ENCODE results near the gene CDIPT. TPM values are rescaled to one million over a fixed set of nuclear protein-coding genes. Genes with fewer than 3 reads are reported as not detected.
"Not testable (repeated sequence)": the region's sequence is repeated elsewhere in the genome, so short reads cannot be mapped to it uniquely, and the experiment has no call there.

Gene CDIPT, protein sequence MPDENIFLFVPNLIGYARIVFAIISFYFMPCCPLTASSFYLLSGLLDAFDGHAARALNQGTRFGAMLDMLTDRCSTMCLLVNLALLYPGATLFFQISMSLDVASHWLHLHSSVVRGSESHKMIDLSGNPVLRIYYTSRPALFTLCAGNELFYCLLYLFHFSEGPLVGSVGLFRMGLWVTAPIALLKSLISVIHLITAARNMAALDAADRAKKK
- total RNA-seq: 52.1 and 89.6 TPM in 2 replicates

DNA sequence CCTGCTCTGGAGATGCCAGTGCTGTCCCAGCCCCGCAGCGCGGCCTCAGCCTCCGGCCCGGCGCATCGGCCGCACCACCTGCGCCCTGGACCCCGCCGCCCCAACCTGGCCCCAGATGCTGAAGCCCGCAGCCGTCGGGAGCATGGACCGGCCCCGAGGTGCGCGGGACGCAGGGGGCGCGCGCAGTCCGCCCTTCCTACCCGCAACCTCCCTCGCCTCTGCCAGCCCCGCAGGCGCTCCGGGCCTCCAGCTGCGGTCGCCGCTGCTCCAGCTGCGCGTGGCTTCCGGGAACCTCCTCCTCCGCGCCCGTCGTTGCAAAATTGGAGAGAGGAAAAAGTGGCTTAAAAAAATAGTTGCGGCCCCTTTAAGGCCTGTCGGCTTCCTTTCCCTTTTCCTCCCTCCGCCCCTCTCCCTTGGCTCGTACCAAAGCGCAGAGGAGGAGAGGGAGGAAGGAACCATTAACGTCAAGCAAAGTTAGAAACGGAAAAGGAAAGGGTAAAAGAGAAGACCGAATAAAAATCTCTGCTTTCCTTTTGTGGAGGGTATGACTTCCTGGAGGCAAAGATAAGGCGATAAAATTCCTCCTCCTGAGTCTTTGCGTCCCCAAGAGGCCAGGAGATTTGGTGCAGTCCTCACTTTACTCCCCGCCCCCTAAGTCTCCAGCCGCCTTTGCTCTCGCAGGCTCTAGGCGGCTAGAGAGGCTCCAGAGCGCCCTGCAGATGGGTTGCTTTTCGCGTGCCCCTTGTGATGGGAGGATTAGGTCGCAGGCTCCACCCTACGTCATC, at the start of gene CDIPT:
Gene CDIPT, minus strand, starts transcription at position 343 of the 785 bp plus-strand sequence. CDS start 369 bp downstream, outside the sequence.
- peak; percentile 95 to 98 for DNase-seq (ENCODE audit: low read depth in 2 of 2)

DNA sequence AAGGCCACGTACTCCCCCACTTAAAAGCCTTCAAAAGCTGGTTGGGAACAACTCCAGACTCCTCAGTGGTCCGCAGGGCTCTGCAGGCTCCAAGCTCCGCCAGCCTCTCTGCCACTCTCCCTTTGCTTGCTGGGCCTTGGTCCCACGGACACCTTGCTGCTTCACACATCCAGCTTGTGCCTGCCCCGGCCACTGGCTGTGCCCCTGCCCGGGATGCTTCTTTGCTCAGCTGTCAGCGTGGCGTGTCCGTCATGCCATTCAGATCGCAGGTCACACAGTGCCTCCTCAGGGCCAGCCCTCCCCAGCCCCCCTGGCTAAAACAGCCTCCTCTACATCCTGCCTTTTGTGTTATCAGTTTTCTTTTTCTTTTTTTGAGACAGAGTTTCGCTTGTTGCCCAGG, 49.1 kb upstream of the CDIPT start:
- no peak for DNase-seq (ENCODE audit: low read depth in 2 of 2)

DNA sequence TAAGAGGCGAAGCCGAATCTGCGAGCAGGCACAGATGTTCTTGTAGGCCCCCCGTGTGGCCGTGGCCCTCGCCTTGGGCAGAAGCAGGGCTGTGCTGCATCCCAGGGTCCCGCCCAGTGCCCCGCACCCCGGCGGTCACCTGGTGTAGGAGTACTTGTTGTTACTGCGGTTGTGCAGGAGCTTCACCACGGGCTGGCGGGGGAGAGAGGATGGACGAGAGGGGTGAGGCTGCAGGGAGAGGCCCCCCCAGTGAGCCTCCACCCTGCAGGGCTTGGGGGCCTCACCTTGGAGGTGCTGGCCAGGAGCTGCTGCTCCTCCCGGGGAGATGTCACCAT, 48.6 kb upstream of the CDIPT start:
- DNase-seq (ENCODE audit: low read depth in 2 of 2): no peak

DNA sequence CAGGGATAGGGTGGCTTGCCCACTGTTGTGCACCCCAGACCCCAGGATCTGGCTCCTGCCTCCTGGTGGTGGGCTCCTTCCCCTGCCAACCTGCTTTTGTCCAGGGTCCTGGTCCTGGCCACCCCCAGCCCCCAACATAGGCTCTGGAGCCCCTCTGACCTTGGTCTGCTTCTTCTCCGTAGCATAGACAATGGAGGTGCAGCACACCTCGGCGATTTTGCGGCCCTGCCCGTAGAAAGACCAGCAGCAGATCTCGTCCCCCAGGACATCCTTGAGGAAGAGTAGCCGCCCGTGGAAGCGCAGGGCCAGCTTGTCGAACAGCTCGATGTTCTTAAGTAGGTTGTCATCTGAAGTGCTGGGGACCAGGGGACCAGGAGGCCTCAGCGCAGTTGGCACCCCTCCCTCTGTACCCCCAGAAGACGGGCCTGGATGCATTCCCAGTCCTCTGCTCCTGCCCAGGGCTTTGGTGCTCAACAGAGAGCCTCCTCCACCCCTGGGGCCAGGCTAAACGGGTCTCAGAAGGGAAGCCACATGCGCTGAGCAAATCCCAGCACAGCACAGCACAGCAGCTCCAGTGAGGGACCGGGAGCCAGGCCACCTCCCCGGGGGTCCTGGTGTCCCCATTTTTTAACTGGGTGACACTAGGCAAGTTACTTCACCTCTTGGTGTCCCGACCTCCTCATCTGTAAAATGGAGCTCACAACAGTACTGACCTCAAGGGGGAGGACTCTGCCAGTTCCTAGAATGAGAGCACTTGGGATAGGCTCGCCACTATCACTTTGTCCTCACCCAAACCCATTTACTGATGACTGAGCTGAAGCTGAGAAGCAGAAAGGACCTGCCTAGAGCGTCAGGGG, 48.0 kb upstream of the CDIPT start:
- no peak for DNase-seq (ENCODE audit: low read depth in 2 of 2)

DNA sequence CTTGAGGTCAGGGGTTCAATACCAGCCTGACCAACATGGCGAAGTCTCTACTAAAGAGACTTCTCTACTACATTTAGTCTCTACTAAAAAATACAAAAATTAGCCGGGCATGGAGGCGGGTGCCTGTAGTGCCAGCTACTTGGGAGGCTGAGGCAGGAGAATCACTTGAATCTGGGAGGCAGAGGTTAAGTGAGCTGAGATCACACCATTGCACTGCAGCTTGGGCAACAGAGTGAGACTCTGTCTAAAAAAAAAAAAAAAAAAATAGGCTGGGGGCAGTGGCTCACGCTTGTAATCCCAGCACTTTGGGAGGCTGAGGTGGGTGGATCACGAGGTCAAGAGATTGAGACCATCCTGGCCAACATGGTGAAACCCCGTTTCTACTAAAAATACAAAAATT, 46.8 kb upstream of the CDIPT start:
- not testable (repeated sequence) for DNase-seq (ENCODE audit: low read depth in 2 of 2)

DNA sequence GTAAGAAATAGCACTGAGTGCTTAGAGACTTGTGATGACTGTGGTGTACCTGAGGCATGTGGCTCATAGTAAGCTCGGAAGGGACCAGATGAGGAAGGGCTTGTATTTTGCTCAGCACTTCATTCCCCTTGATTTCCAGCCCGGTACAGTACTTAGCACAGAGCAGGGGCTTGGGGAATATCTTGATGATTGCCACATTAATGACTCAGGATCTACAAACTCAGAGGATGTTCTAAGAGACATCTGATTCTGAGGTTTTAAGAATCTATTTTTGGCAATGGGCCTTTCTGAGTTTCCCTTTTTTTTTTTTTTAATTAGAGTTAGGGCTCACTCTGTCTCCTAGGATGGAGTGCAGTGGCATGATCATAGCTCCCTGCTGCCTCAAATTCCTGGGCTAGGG, 46.4 kb upstream of the CDIPT start:
- no peak for DNase-seq (ENCODE audit: low read depth in 2 of 2)

DNA sequence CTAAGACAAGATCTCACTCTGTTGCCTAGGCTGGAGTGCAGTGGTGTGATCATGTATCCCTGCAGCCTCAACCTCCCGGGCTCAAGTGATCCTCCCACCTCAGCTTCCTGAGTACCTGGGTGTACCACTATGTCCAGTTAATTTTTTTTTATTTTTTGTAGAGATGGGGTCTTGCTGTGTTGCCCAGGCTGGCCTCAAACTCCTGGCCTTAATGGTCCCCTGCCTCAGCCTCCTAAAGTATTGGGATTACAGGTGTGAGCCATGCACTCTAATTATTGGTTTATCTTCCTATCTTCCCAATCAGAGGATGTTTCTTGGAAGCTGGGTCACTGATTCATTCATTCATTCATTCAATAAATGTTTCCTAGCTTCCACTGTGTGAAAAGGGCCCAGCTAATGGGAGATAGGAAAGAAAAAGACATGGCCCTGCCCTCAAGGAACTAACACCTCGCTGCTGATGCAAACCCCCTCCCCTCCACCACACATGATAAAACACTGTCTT, 45.7 kb upstream of the CDIPT start:
- no peak for DNase-seq (ENCODE audit: low read depth in 2 of 2)

DNA sequence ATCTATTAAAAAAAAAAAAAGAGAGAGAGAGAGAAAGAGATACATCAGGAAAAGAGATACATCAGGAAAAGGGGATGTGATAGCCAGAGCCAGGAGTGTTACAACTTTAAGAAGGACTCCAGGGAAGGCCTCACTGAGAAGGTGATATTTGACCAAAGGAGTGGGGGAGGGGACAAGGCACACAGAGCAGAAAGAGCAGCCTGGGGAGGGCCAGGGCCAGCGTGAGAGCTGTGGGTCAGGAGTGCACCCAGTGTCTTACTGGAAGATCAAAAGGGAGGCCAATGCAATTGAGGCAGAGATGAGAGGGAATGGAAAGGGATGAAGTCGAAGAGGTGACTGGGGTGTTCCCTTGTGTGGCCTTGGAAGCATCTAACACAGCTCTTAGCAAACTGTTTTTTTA, 44.9 kb upstream of the CDIPT start:
- DNase-seq (ENCODE audit: low read depth in 2 of 2): no peak

DNA sequence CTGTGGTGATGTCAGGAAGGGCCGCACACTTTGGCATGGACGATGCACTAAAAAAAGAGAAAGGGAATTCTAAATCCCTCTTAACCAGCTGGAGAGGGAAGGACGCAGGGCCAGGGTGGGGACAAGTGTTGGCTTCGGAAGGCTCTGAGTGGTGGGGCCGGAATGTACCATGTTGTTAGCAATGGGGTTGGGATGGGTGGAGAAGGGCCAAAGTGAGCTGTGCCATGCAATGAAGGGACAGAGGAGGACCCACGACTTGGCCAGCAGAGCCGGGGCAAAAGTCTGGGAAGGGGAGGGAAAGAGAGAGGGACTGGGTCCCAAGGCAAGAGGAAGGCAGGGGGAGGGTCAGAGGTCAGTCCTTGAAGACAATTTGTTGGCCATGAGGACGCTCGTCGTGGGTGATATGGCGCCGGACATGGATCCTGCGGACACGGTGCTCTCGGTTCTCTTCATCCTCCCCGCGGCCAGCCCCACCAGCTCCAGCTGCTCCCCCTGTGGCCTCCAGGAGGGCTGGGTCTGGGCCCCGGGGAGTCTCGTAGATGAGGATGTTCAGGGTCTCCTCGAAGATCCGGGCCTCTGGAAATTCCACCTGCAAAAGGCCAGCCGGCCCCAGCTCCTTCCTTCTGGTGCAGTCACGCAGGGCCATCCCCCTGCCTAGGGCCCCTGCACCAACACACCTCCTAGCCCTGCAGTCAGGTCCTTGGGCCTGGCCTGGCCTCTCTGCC, 43.7 kb upstream of the CDIPT start:
- no peak for DNase-seq (ENCODE audit: low read depth in 2 of 2)

DNA sequence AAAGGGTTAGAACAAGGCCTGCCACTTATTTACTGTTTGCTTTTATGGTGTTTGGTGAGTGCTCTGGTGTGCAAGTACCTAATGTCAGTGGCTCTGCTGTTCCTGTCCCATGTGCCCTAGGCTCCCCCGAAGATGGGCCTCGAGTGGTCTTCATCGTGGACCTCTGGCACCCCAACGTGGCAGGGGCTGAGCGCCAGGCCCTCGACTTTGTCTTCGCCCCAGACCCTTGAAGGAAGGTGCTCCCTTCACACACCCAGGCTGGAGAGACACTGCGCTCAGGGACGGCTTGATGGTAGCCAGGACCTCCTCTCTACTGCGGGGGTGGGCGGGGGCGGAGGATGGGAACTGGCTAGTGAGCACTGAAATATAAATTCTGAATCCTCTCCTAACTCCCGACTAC, 42.6 kb upstream of the CDIPT start:
- DNase-seq (ENCODE audit: low read depth in 2 of 2): no peak

DNA sequence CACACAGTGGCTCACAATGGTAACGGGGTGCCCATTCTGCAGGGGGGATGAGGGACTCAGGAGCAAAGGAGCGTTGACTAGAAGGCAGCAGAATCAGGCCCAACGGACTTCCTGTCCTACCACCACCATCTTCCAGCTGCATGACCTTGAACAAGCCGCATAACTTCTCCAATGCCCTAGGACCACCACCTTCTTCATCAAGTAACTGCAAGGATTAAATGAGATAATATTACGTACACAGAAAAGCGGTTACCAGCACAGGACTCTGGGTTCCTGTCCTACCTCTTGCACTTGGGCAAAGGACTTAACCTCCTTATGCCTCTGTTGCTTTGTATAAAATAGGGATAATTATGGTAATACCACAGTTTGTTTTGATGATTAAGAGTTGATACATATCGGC, 41.9 kb upstream of the CDIPT start:
- DNase-seq (ENCODE audit: low read depth in 2 of 2): no peak

DNA sequence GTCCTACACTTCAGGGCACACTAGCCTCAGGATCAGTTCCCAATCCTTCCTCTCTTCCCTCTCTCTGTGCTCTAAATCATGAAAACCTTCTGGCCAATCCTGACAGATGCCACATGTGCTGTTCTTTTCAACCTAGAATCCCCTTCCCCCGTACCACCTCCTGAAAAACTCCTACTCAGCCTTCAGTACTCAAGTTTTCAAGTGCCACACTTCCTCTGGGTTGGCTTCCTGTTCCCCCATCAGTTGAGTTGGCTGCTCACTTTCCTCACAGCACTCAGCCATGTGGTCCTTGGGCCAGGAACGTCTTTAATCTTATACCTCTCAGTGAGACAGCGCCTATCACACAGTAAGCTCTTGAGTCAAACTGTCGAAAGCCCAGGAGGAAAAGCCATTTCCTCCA, 40.6 kb upstream of the CDIPT start:
- no peak for DNase-seq (ENCODE audit: low read depth in 2 of 2)

DNA sequence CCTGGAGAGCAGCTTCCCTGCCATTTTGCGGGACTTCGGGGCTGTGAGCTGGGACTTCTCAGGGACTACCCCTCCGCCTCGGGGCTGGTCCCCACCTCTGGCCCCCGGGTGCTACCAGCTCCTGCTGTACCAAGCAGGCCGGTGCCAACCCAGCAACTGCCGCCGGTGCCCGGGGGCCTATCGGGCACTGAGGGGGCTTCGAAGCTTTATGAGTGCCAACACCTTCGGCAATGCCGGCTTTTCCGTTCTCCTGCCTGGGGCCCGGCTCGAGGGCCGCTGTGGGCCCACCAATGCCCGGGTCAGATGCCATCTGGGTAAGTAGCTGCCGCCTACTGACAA, 38.5 kb upstream of the CDIPT start:
- no peak for DNase-seq (ENCODE audit: low read depth in 2 of 2)

DNA sequence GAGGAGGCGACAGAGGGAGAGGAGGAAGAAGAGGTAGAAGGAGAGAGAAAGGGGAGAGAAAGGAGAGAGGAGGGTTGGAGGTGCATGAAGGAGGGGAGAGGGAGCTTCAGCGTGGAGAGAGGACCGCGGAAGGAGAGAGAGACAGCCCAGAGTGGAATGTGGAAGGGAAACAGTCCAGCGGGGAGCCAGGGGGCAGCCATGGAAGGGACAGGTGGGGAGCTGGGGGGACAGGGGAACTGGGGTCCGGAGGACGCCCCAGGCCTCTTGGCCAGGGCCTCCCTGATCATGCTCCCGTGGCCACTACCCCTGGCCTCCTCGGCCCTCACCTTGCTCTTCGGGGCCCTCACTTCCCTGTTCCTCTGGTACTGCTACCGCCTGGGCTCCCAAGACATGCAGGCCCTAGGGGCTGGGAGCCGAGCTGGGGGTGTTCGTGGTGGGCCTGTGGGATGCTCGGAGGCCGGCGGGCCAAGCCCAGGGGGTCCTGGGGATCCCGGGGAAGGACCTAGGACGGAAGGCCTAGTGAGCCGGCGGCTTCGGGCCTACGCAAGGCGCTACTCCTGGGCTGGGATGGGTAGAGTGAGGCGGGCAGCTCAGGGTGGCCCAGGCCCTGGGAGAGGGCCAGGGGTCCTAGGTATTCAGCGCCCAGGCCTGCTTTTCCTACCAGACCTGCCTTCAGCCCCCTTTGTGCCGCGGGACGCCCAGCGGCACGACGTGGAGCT, 38.0 kb upstream of the CDIPT start:
- DNase-seq (ENCODE audit: low read depth in 2 of 2): no peak

DNA sequence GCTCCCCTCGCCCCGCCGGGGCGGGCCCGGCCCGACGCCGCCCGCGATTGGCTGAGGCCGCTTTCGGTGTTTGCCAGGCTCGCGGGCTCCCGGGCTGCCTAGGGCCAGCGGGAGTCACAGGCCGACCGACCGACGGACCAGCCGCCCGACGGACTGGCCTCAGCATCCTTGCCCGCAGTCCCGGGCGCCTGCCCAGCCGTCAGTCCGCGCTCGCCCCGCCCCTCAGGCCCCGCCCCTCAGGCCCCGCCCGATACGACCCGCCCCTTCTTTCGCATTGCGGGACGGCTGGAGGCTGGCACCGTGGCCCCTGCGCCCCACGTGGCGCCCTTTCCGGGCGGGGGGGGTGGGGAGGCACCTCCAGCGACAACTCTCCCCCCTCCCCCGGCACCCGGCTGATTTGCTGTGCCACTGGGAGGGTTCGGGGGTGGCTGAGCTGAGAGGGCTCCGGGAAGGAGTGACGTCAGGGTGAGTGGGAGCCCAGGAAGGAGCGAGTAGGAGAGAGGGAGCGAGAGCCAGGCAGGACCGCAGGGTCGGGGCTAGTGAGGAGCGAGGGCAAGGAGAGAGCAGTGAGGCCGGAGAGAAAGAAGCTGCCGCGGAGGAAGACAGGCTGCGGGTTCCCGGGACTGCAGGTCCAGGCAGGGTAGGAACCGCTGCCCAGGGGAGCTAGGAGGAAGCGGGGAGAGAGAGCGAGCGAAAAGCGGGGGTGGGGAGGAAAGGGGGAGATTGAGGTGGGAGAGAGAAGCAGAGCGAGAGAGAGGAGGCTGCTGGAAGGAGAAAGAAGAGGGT, 37.3 kb upstream of the CDIPT start, which contains the start of gene ASPHD1:
Gene ASPHD1, plus strand, starts transcription at position 387 of the 786 bp plus-strand sequence. CDS start 484 bp downstream, outside the sequence.
- DNase-seq (ENCODE audit: low read depth in 2 of 2): peak in 1 of 2 donors; percentile 50

DNA sequence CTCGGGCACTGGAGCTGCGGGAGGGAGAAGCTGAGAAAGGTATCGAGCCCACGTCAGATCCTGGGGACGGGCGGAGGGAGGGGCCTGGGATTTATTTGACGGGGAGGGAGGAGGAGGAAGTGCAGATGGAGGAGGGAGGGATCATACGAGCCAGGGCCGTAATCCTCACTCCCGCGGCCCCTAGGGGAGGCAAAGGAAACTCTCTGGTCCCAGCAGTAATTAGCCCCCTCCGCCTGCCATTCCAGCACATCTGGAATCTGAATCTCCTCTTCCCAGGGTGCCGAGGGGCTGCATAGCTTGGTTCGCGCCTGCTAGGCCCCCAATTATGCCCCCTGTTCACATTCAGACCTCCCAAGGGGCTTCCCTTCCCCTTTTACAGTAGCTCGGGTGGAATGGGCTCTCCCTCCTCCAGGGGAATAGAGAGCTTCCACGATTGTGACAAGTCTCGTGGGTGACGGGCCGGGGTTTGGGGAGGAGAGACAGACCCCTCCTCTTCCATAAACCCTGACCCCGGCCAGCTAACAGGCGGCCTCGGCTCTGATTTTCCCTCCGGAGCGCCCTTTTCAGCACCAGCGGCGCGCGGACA, 36.6 kb upstream of the CDIPT start, which contains the start of gene SEZ6L2:
Gene SEZ6L2, minus strand, starts transcription at position 35 of the 586 bp plus-strand sequence. CDS start 531 bp downstream, outside the sequence.
- DNase-seq (ENCODE audit: low read depth in 2 of 2): peak; percentile 65 to 80

DNA sequence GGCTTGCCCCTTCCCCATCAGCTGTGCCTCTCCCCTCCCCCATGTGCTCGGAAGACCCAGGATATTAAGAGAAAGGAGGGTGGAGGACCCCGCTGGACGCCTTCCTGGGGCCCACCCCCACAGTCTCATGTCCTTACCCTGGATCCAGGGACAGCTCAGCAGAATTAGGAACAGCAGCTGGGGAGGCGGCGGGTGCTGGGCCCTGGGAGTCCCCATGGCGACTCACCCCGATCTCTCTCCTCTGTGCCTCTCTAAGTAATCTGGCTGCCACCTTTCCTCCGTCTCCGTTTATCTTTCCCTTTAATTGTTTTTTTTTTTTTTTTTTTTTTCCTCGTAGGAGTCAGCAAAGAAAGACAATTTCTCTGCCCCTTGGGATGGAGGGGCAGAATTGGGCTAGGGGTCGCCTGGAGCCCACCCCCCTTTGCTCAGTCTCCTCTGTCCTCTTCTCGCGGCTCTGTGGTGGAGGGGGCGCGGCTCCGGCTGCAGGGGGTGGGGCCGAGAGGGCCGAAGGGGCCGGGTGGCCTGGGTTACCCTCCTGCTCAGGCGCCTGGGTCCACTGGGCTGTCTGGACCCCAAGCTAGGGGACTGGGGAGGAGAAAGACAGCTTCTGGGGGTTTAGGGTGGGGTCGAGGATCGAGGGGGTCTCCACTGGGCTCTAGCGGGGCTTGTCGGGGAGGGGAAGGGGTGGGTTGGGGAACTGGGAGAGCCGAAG, 35.9 kb upstream of the CDIPT start:
- DNase-seq (ENCODE audit: low read depth in 2 of 2): peak in 1 of 2 donors; percentile 13

DNA sequence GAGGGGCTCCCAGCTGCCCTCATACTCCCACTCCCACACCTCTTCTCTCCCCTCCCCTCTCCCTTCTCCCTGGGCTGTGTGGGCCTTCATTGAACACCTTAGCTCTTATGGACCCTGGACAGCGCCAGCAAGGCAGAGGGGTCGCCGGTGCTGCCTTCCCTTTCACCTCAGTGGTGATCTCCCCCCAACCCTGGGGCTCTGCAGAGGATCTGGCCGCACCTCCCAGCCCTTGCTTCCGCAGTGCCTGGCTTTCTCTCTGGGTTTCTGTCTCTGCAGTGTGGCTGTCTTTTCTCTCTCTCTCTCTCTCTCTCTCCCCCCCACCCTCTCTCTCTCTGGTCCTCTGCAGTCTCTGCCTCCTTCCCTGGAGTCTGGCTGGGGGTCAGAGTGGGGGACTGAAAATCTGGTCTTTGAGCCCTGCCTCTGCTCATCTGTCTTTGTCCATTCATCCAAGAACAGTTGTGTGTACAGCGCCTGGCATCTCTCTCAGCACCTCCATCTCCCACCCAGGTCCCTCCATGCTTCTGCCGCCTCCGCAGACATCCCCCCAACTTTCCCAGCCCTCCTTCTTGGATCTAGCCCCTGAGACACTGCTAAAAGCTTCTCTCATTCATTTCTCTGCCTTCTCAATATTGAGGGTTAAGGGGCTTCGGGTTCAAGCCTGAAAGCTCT, 35.2 kb upstream of the CDIPT start:
- DNase-seq (ENCODE audit: low read depth in 2 of 2): no peak
